GM12878 (cell line): ENCODE data around the gene PDE6A. TPM values are rescaled to one million over a fixed set of nuclear protein-coding genes. Genes with fewer than 3 reads are reported as not detected.
A peak's percentile ranks its signal among the peaks of the same experiment; 100 is the strongest.

Experiments
- ATAC-seq: fragments of 200-7000 bp; cut with Tn5 transposase; 3 replicates; pipeline ENCODE4 v1.9.1; 2020; ENCODE audit warnings: mild to moderate bottlenecking, moderate library complexity
- BruUV-seq: library from RNA; stranded (reverse); fragments of 400-500 nt; replicated peaks from 2 replicates; lab custom pipeline; 2021; lab: Mats Ljungman, UMichigan
- CTCF ChIA-PET: fragments of 300-600 bp; sonication (Branson Sonifier 250); formaldehyde crosslinking; extraction: SDS; loops from one replicate; lab custom pipeline; 2021; ENCODE audit warnings: inconsistent platforms; lab: Yijun Ruan, JAX
- POLR2A ChIA-PET: fragments of 350-600 bp; formaldehyde crosslinking; extraction: SDS; loops from one replicate; lab custom pipeline; 2021; ENCODE audit warnings: inconsistent platforms; lab: Charles Lee
- RAD21 ChIA-PET: fragments of 300-600 bp; sonication (Branson Sonifier 250); formaldehyde crosslinking; loops from one replicate; lab custom pipeline; 2023; ENCODE audit warnings: antibody characterized with exemption; ENCODE audit not compliant: unreplicated experiment; lab: Charles Lee
- SMC1A ChIA-PET: fragments of 300-600 bp; sonication (Branson Sonifier 250); formaldehyde crosslinking; loops from one replicate; lab custom pipeline; 2023; ENCODE audit not compliant: unreplicated experiment, uncharacterized antibody; lab: Charles Lee
- DNase-seq: peaks from one replicate; pipeline ENCODE4 v3.0.0-alpha.2; 2011; ENCODE audit warnings: low read depth, low spot score
- FAIRE-seq: peaks from 3 replicates; lab custom pipeline; 2011; peaks lifted over from hg19 to GRCh38; lab: Jason Lieb, UNC
- H2AFZ ChIP-seq: 2 replicates; pipeline ENCODE4 v1.6.0; 2011; ENCODE audit warnings: low read depth, low read length, control low read depth; ENCODE audit not compliant: control insufficient read depth
- H3K27ac ChIP-seq: 2 replicates; pipeline ENCODE4 v1.5.1; 2011; ENCODE audit warnings: control low read depth; ENCODE audit not compliant: control insufficient read depth, insufficient read depth
- H3K27me3 ChIP-seq, 2 experiments: replicated peaks in 1 of 2; 2 replicates each; pipeline versions ENCODE4 v1.6.0 to v1.6.1; 2011; ENCODE audit warnings: low read length in 1 of 2; ENCODE audit not compliant: control insufficient read depth in 2 of 2, insufficient read depth in 2 of 2
- H3K36me3 ChIP-seq, 2 experiments: 2 replicates each; pipeline ENCODE4 v1.5.1; 2011; ENCODE audit warnings: low read length in 1 of 2; ENCODE audit not compliant: control insufficient read depth in 2 of 2, insufficient read depth in 2 of 2
- H3K4me1 ChIP-seq: 2 replicates; pipeline ENCODE4 v1.6.1; 2011; ENCODE audit warnings: mild to moderate bottlenecking, low read length, moderate library complexity, mixed read lengths; ENCODE audit not compliant: control insufficient read depth, insufficient read depth
- H3K4me2 ChIP-seq: 2 replicates; pipeline ENCODE4 v1.6.0; 2011; ENCODE audit warnings: control low read depth; ENCODE audit not compliant: control insufficient read depth, insufficient read depth
- H3K4me3 ChIP-seq: fragments of 200-600 bp; sonication (generic); 2 replicates; pipeline ENCODE4 v1.5.1; 2016
- H3K79me2 ChIP-seq: 2 replicates; pipeline ENCODE4 v1.6.0; 2011; ENCODE audit warnings: low read length; ENCODE audit not compliant: control insufficient read depth, insufficient read depth
- H3K9ac ChIP-seq: 2 replicates; pipeline ENCODE4 v1.8.0; 2011; ENCODE audit warnings: low read length, control low read depth, mixed read lengths; ENCODE audit not compliant: control insufficient read depth, insufficient read depth
- H3K9me3 ChIP-seq: replicated peaks from 3 replicates; pipeline ENCODE4 v1.5.1; 2011; ENCODE audit warnings: mild to moderate bottlenecking, low read length; ENCODE audit not compliant: control insufficient read depth, insufficient read depth
- H4K20me1 ChIP-seq: 2 replicates; pipeline ENCODE4 v1.6.0; 2011; ENCODE audit not compliant: control insufficient read depth, insufficient read depth
- IKZF1 ChIP-seq: fragments of 450-650 bp; conservative IDR thresholded peaks from 2 replicates; pipeline ENCODE4 v1.6.1; 2017; ENCODE audit warnings: antibody characterized with exemption, mild to moderate bottlenecking
- ZBTB4 ChIP-seq: fragments of 450-650 bp; formaldehyde crosslinking; IDR thresholded peaks from 2 replicates; pipeline ENCODE4 v1.4.0; 2022; ENCODE audit warnings: mild to moderate bottlenecking, moderate library complexity
- ZNF687 ChIP-seq: fragments of 450-650 bp; IDR thresholded peaks from 2 replicates; pipeline ENCODE4 v1.6.1; 2017; ENCODE audit warnings: mild to moderate bottlenecking, moderate library complexity
- WGBS: methylation state at CpG from one replicate; pipeline ENCODE4 v1.1.6; 2016; ENCODE audit warnings: low lambda C conversion rate; ENCODE audit not compliant: insufficient replicate concordance, insufficient coverage; ENCODE audit errors: missing lambda C conversion rate; 5-methylcytosine and 5-hydroxymethylcytosine counted together
- in situ Hi-C: fragments of 300-500 bp; cut with MboI; formaldehyde crosslinking; loops from 9 replicates; pipeline ENCODE4 v1.14.3; 2018; ENCODE audit warnings: mixed read lengths
- intact Hi-C: fragments of 100-400 bp; cut with micrococcal nuclease; formaldehyde crosslinking; loops from one replicate; pipeline ENCODE4 v1.14.2; 2022; ENCODE audit not compliant: unreplicated experiment
- polyA plus RNA-seq, 11 experiments: library from polyadenylated mRNA; depleted of rRNA in 4 of 11; unstranded in 6 of 11; stranded (reverse) in 5 of 11; fragments of >200 nt; fragmentation: Nextera tagmentation in 4 of 11; fragmentation: Illumina TruSeq in 1 of 11; extraction: Ambion mirVana in 4 of 11; extraction: Trizol in 1 of 11; gene quantifications; 1 replicate in 1 of 11; 2 replicates in 10 of 11; pipeline versions ENCODE4 v1.2.1 to v1.2.3, GENCODE V29; 2011 to 2016; ENCODE audit warnings: inconsistent platforms in 2 of 11, missing spikeins in 2 of 11, low read depth in 1 of 11
- total RNA-seq, 4 experiments: library from RNA; depleted of rRNA in 3 of 4; stranded (reverse); fragments of >200 nt in 3 of 4; fragmentation: Illumina TruSeq in 1 of 4; extraction: Trizol in 1 of 4; gene quantifications; 2 replicates each; pipeline versions ENCODE4 v1.2.1 to v1.2.3, GENCODE V29; 2013 to 2021

The PDE6A gene
- total and polyA plus RNA-seq, 10 of the 15 experiments (the other 5 are each of a cell fraction or from before 2014, with no cell fraction given), result 0.05 to 0.26 TPM; not detected in 8

GRCh38 chr5:149810856-149811255 lies 133.7 kb downstream of the PDE6A start:
- FAIRE-seq (no peak), DNase-seq (peak; percentile 42), ATAC-seq (peak; percentile 19)
- H3K36me3 ChIP-seq, result peaks cover 11 to 14% of the 10 kb centered on the region in 2 experiments; a peak in 2 of 4 replicates
- H3K4me1 ChIP-seq, result peaks cover 35% of the 10 kb centered on the region
- no peaks in the 10 kb centered on the region for H4K20me1 ChIP-seq
- H3K4me3 ChIP-seq, result no peak overlapping the region
- H3K27me3 ChIP-seq, result no peaks in the 10 kb centered on the region
- no peak overlapping the region for H2AFZ ChIP-seq
- intact Hi-C loops (no loop called here), in situ Hi-C loops (no loop called here)
- SMC1A ChIA-PET, result interaction anchor here (0.9 to 23.9 kb wide), 11 partner anchors 9 to 144 kb away, joined by 3 to 329 read pairs (median 4); no protein-coding TSS in a partner anchor
- TF ChIP-seq ZNF687 (peak; percentile 46; the same call in 1 of the 2 replicates), IKZF1 (peak; percentile 47; the same call in 1 of the 2 replicates), ZBTB4 (CRISPR knock-in tag) (no peak)
- peak overlapping the region; percentile 55 for H3K27ac ChIP-seq
- no TSS peak for BruUV-seq
- no peak overlapping the region for H3K9ac ChIP-seq
- peaks cover 41% of the 10 kb centered on the region for H3K79me2 ChIP-seq
- no peaks in the 10 kb centered on the region for H3K9me3 ChIP-seq
- CTCF ChIA-PET, result interaction anchor here (0.8 to 3.1 kb wide), 12 partner anchors 9 to 154 kb away, joined by 3 to 19 read pairs (median 6); no protein-coding TSS in a partner anchor
- RAD21 ChIA-PET, result interaction anchor here (1.0 to 2.4 kb wide), 11 partner anchors 9 to 144 kb away, joined by 3 to 13 read pairs (median 6); partner anchors contain the start of gene PPARGC1B
- WGBS, result 94% methylated on average over 6 of the region's 6 CpGs
- POLR2A ChIA-PET, result interaction anchor here (1.2 to 2.9 kb wide), 6 partner anchors 9 to 146 kb away, joined by 3 to 9 read pairs (median 4); no protein-coding TSS in a partner anchor
- no peak overlapping the region for H3K4me2 ChIP-seq
